OCI-LY7 (cell line): ENCODE measurements around the gene FCHSD2.

ENCODE experiments used
- CTCF ChIP-seq: fragments of 200-600 bp; sonication (generic); conservative IDR thresholded peaks from 2 replicates; pipeline ENCODE4 v1.5.1; 2014; ENCODE audit warnings: mild to moderate bottlenecking, antibody characterized with exemption, low read length, moderate library complexity, mixed read lengths
- EZH2phosphoT487 ChIP-seq: fragments of 200-600 bp; sonication (generic); IDR thresholded peaks from 2 replicates; pipeline ENCODE4 v1.6.1; 2018; ENCODE audit warnings: low read depth, borderline replicate concordance, mild to moderate bottlenecking, mixed run types, antibody characterized with exemption, low read length, moderate library complexity, mixed read lengths

GRCh38 chr11:73114110-73114834 is 27.8 kb downstream of the FCHSD2 start:
- TF ChIP-seq CTCF (no peak), EZH2phosphoT487 (no peak)
